HG03064 (cell line): ENCODE measurements around the gene SRSF11.

ENCODE experiments used
- ATAC-seq: cut with Tn5 transposase; IDR thresholded peaks from one replicate; pipeline ENCODE4 v1.9.1; 2021; ENCODE audit warnings: low read depth; ENCODE audit not compliant: unreplicated experiment

The SRSF11 gene

DNA sequence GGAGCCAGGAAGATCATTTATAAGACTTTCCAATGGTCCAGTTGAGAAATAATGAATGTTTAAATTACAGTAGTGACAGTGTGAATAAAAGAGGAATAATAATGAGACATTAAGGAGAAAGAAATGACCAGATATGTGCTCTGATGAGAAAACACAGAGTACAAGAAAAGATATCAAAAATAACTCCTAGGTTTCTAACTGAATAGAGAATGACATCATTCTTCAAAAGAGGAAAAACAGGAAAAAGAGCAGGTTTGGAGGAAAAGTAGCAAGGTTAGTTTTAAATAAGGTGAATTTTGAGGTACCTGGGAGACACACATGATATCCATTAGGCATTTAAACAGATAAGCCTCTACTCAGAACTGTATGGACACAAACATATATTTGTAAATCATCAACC, 78.3 kb downstream of the SRSF11 start:
- ATAC-seq, result no peak
